GM13976 (cell line): ENCODE measurements around the gene ZDHHC14.

ENCODE experiments used
- DNase-seq: peaks from one replicate; pipeline ENCODE4 v3.0.0; 2012; ENCODE audit warnings: low spot score
- CTCF ChIP-seq: IDR thresholded peaks from 2 replicates; pipeline ENCODE4 v1.5.1; 2012; ENCODE audit warnings: borderline replicate concordance, mild to moderate bottlenecking; ENCODE audit not compliant: insufficient read depth; ENCODE audit errors: extremely low read depth, missing control alignments, control extremely low read depth
- in situ Hi-C: fragments of 300-500 bp; cut with MboI; formaldehyde crosslinking; loops from one replicate; pipeline ENCODE4 v1.12.0; 2022; ENCODE audit warnings: low sequenced_read_pairs, mixed read lengths, inconsistent platforms; ENCODE audit not compliant: unreplicated experiment

Gene ZDHHC14

GRCh38 chr6:157672726-157673412 lies 291.9 kb downstream of the ZDHHC14 start:
- no peak for TF ChIP-seq CTCF

GRCh38 chr6:157673596-157673995 lies 292.6 kb downstream of the ZDHHC14 start:
- in situ Hi-C loops, result no loop called here
- DNase-seq, result no peak
- no peak for TF ChIP-seq CTCF

More at GRCh38 chr6:157672726-157673412, 291.9 kb downstream of the ZDHHC14 start:
- in situ Hi-C loops, result no loop called here
- no peak for DNase-seq

GRCh38 chr6:157674061-157674460 lies 293.1 kb downstream of the ZDHHC14 start:
- no peak for TF ChIP-seq CTCF
- no peak for DNase-seq
- in situ Hi-C loops, result no loop called here

GRCh38 chr6:157675831-157676230 lies 294.8 kb downstream of the ZDHHC14 start:
- DNase-seq, result no peak
- in situ Hi-C loops, result no loop called here
- no peak for TF ChIP-seq CTCF

GRCh38 chr6:157676241-157676640 lies 295.3 kb downstream of the ZDHHC14 start:
- in situ Hi-C loops, result no loop called here
- no peak for TF ChIP-seq CTCF
- no peak for DNase-seq

GRCh38 chr6:157677235-157677634 lies 296.2 kb downstream of the ZDHHC14 start:
- in situ Hi-C loops, result no loop called here
- no peak for TF ChIP-seq CTCF
- no peak for DNase-seq
